Amygdala (tissue), 56 donors: ENCODE measurements around the gene RFX8.

Experiments
- DNase-seq, 56 donors: peaks; one replicate each; lab custom pipeline; 2025; lab: John Stamatoyannopoulos, UW

RFX8 gene

DNA sequence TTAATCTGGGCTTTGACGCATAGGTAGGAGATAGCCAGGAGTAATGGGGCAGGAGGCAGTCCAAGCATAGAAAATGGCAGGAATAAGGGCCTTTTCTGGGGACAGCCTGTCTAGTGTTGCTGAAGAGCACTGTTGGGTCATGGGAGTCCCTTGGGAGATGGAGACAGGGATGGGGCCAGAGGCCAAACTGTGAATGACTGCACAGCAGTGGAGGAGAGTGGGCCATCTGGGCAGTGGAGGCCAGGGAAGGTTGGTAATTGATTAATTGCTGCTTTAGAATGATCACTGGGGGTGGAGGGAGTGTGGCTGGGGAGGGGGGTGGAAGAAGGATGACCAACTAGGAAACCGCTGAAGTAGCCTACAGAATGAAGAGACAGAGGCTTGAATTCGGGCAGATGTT lies 59.0 kb downstream of the RFX8 start:
- DNase-seq, result no peak

DNA sequence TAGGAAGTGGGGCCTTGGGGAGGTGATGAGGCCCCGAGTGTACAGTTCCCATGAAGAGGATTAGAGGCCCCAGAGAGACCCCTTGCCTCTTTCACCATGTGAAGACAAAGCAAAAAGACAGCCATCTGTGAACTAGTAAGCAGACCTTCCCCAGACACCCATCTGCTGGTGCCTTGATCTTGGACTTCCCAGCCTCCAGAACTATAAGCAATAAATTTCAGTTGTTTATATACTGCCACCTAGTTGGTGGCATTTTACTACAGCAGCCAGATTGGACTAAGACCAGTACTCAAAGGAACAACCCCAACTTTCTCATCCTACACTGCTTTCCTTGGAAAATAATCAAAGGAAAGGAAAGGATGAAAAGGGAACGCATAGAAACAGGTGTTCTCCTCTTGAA lies 59.7 kb downstream of the RFX8 start:
- DNase-seq, result no peak

DNA sequence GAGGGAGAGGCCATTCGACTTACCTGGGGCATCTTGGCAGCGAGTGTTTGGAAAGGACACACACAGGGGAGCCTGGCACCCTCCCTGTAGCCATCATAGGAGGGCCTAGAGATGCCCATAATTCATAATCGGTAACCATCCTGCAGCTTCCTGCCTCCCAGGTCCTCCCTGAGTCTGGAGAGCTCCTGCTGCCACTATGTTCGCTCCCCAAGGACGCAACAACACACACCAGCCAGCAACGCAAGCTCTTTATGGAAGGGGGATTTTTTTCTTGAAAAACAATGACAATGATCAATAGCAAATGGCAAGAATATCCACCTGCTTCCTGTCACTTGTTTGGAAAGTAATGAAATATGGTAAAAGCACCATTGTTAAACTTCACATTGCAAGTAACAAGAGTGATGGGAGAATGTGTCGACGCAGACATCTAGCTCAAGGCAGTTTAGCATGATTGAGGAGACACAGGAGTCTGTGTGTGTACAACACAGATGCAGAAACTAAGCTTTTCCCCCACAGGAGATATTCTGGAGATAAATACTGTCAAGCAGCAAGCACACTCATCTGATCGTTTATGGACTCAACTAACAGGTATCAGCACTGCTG lies 62.7 kb downstream of the RFX8 start:
- DNase-seq, result no peak

DNA sequence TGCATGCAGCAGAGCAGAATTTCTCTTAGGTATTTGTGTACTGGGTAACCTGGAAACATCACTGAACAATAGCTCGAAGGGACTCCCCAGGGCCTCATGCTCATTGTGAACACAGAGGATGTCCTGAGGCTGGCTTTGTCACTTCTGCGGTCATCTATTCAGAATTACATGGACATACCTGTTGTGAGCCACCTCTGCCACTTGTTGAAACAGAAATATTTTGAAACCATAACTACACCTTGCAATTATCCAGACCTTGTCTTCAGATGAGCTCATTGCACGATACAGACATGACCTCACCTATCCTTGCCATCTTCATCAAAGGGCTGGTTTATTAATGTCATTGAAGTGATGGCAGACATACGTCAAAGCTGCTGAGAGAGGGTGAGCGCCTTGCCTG lies 64.2 kb downstream of the RFX8 start:
- DNase-seq, result no peak

DNA sequence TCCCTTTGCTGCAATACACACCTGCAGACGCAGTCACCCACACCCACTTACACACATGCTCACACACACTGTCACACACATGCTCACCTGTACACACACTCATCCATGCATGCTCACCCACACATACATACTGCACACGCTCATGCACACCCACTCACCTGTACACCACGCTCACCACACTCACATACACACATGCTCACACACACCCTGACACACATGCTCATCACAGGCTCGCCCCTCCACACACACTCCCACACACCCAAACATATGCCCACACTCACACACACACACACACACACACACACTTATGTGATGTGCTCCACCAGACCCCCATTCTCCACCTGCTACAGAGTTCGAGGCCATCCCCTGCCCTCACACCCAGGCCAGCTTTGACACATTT lies 64.8 kb downstream of the RFX8 start:
- no peak for DNase-seq

DNA sequence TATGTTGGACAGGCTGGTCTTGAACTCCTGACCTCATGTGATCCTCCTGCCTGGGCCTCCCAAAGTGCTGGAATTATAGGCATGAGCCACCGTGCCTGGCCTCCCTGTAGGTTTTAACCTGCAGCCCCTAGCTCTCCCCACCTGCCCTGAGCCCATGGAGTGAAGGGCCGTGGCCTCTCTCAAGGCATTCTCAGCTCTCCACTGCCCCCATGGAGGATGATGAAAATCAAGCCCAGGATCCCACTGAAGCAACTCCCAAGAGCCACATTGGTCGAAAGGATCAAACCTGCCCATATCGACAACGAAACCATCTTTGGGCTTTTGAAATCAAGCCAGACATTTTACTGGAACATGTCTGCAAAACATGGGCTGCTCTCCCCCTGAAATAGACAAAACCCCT lies 65.2 kb downstream of the RFX8 start:
- DNase-seq, result no peak

DNA sequence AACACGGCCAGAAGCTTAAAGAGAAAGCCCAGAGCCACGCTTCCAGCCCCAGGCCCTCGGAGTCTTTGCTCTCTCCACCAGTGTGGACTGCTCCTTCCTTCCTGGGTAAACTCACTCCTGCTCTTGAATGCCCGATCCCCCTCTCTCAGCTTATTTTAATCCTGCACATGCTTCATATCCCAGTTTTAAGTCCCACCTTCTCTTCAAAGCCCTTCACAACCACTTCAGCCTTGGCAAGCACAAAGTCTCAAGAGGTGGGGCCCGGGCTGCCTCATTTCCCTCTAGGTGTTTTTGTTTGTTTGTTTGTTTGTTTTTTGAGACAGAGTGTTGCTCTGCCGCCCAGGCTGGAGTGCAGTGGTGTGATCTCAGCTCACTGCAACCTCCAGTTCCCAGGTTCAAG lies 66.0 kb downstream of the RFX8 start:
- DNase-seq, result no peak

DNA sequence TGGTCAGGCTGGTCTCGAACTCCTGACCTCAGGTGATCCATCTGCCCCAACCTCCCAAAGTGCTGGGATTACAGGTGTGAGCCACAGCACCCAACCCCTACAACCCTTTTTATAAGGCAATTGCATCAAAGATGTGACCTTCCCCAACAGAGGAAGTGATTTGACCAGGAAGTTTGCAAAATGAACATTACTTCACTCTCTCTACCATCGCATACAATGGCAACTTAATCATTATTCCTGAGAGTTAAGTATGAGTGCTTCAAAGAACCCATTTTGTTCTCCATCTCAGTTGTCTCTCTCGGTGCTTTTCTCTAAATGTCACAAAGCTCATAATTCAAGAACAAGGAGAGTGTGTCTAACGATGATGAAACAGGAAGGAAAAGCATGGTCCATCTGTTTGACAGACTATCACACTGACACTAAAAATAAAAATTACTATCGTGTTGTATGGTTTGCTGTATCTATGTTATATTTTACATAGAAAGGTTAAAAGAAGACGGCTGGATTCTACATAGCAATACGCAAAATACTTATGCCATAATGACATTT lies 69.5 kb downstream of the RFX8 start:
- no peak for DNase-seq

DNA sequence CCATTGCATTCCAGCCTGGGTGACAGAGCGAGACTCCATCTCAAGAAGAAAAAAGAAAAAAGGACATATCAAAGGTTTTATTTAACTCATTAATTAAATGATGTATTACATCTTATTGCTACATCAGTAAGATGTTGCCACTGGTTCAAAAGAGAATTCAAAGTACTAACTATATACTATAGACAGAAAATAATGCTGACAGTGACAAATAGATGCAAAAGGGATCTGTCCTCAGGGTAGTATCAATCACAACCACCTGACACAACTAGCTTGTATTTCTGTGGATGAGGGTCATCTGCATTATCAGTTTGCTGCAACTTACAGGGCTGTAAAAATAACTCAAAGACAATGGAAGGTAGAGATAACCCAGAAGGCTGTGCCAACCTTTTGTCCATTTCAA lies 71.2 kb downstream of the RFX8 start:
- no peak for DNase-seq

DNA sequence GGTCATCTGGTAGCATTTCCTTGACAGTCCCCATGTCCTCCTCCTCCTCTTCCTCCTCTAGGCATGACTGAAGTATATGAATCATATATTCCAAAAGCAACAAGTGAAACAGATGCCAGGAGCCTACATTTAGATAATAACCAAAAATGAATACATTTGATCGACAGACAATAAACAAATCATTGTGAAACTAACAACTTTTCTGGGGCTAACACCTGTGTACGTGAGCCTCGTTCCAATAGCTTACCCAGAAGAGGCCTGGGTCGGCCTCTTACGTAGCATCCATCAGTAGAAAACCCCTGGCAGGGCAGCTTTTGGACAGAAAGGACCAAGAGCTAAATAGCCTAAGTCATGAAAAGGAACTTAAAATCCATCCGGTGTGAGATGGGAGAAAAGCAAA lies 72.3 kb downstream of the RFX8 start:
- DNase-seq, result no peak

DNA sequence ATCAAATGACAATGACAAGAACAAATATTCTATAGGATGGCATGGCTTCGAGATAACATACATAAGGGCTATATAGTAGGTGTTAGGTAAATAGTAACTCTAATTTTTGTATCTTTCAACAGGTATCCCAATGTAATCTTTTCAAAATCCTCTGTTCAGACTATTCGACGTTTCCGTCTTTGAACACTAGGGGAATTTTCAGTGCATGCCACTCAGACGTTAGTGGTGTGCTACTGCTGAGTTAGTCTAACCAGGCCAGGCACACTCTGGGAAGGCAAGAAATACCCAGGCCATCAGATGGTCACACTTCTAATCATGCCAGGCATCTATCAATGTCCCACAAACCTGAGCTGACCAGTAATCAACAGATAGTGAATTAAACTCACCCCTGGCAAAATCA lies 73.0 kb downstream of the RFX8 start:
- no peak for DNase-seq

DNA sequence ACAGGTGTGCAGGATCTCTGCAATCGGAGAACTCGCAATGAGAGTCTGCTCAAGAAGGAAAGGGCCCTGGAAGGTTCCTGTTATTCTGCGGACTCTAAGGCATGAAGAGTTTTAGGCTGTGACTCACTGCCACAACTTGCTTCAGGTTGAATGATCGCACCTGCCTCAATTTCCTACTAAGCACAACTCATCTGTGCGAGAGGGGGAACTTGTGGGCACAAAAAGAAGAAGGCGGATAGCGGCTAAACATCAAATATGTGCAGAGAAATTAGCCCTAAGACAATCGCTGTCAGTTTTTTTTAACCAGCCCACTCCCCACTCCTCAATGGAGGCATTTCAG lies 73.6 kb downstream of the RFX8 start:
- DNase-seq, result no peak

DNA sequence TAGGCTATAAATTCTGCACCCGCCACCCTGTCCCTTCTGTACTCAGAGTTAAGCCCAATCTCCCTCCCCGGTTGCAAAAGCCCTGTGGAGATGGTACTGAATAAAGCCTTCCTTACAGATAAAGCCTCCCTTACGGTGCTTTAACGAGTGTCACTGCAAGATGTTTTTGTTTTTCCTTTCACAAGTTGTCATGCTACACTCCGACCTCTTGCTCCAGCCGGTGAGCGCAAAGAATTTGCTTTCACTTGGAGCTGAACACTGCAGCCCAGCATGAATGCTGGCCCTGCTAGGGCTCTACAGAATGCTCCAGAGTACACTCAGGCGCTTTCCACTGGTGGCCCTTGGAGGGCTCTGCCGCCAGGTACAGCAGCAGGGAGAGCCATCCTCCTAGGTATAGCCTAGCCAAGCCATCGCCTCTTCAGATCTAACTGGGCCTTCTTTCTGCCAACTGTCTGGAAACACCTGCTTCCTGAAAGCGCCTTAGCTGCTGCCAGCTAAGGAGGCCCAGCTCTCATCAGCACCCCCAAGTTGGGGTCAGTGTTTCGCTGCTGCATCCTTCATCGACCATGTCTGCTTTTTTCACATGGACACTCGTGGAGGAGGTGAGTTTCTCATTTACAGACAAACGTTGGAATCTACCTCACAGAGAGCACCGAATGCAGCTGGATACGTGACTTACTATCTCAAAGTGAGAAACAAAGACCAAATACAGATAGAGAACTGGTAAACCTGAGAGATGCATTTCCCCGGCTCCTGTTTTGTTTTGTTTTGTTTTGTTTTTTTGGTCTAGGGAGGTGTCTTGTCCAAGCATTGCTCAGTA lies 74.2 kb downstream of the RFX8 start:
- no peak for DNase-seq

DNA sequence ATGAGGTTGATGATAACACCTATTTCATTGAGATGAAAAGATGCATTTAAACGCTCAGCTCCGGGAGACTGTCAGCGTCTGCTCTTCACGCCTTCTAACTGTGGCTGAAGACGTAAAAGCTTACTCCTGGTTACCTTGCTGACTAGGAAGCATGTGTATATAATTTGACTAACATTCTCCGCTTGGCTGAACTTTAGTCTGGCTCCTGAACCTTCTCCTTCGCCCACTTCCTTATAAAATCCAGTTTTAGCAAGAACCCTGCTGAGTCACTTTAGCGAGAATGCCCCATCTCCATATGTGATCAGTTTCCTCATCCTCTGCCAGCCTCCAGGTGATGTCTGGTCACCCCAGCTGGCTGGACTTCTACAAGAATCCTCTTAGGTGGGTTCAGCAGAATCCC lies 74.9 kb downstream of the RFX8 start:
- DNase-seq, result no peak

DNA sequence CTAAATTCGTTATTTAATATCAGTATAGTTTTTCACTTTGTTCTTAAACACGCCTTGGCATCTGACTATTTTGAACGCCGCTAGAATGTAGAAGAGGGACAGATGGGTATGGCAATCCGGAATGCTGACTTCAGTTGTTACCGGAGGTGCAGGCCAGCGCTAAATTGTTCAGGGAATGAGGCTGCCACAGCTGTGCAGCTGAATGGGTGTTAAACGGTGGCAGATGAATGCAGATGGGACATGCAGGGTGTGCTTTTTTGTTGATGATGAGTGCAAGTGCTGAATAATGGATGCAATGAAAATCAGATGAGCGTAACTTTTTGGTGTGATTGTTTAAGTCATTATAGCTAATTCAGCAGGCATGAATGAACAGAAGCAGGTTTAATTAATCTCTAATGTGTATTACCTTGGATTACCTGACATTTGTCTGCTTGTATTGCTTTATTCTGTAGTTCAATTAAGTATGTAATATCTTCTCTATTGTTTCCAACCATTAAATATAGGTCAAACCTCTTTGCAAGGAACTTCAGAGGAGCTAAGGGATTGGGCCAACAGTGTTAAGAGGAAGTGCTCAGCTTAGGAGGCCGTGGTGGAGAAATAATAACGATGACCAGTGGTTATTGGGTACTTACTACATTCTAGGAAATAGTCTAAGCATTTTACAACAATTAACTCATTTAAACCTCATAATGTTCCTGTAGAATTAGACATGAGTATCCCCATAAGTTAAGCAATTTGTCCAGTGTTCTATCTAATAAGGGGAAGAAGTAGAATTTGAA lies 75.7 kb downstream of the RFX8 start:
- peak in 1 of 56 donors; percentile 10 for DNase-seq

DNA sequence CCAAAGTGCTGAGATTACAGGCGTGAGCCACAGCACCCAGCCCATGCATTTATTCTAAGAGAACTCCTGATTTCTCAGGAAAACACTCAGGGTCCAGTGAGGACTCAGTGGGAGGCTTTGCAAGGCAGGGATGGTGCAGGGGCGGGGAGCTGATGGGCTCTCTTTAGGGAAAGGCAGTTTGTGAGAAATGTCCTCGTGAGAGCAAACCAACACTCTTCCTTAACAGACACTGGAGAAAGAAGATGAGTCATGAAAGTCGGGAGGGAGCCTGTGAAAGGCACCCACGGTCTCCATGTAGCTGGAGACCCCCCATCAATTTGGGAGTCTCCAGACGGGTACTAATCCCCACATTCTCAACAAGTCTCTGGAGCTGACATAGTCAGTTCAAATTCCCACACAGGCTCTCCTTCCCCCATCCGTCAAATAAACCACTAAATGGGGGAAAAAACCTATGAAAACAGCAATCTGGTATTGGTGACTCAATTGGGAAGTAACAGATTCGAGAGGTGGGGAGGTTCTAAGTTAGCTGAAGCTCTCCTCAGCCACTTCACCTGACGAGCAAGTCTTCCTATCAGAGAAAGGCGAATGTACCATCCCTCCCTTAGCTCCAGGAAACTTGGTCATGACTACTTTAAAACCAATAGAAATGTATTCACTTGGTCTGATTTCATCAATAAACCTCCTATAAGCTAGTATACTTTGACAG lies 76.6 kb downstream of the RFX8 start:
- peak in 14 of 56 donors; percentile 4 to 51 (median 24) for DNase-seq

DNA sequence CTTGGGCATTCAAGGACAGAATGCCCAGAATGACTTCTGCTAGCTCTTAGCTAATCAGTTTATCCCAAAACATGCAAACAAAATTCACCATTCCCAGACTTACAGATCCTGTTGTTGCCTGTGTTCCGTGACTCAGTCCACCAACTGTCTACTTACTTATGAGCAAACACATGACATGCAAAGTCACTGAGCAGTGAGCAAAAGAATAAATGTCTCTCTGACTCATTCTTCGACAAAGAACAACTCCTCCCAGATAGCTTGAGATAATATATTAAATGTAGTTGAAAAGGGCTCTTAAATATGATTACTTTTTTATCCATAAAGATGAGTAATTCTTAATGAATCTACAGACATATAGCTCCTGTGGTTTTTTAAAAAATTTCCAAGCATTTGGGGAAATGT lies 78.6 kb downstream of the RFX8 start:
- peak in 2 of 56 donors; percentile 20 to 29 for DNase-seq

DNA sequence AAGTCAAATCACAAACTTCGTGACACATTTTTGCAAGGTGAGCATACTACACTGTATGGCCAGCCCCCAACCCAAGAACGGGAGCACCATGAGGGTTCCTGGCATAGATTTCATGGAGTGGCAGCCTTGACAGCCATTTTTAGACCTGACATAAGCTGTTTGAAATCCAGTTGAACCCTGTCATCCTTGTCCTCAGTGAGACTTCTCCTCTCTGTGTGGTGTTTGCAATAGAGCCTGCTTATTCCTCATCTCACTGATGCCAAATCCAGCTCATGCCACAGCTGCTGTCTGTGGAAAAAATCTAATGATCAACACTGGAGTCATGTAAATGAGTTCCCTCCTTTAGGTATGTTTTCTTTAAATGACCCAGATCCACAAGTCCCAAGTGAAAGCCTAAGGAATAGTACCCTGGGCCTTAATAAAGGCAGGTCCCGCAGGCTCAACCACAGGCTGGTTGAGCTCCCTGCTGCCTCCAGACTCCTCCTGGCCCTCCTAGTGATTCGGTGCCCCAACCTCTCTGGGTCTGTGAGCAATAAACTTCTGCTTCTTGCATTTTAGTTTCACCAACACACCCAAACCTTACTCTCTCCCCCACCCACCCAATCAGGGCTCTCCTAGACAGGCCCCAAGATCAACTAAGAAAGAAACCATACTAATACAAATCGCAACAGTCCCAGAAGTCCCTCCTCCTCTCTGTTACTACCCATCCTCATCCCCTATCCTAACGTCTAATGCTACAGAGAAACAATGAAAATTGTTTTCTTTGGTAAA lies 79.2 kb downstream of the RFX8 start:
- DNase-seq, result no peak

DNA sequence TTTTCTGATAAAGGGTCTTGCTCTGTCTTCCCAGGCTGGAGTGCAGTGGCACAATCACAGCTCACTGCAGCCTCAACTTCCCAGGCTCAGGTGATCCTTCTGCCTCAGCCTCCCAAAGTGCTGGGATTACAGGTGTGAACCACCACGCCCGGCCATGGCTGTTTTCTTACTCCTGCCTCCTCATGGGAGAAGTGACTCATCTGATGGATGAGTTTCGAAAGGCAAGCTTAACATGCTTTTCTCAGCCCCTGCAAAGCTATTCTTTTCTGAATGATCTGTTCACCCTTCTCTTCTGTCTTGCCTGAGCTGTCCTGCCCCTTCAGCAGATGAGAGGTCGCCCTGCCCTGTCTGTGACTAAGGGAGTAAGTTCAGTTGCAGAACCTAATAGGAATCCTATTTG lies 86.7 kb downstream of the RFX8 start:
- DNase-seq, result no peak
